ENCODE data around the gene SCG5.

SCG5 gene

GRCh38 chr15:32704395-32704981 lies 63.0 kb downstream of the SCG5 start:
- no peak overlapping the region for H3K4me2 ChIP-seq (ENCODE audit: low read depth, low read length, poor library complexity, severe bottlenecking)
- H3K4me3 ChIP-seq (ENCODE audit: low read length, poor library complexity, severe bottlenecking), result no peak overlapping the region
- no peaks in the 10 kb centered on the region for H3K36me3 ChIP-seq (ENCODE audit: insufficient read depth, low read length)
- H3K9me2 ChIP-seq (replicated peaks; ENCODE audit: low read depth, low read length), result no peaks in the 10 kb centered on the region
- no peaks in the 10 kb centered on the region for H3K27me3 ChIP-seq (ENCODE audit: insufficient read depth, low read length, poor library complexity, severe bottlenecking)
- no peaks in the 10 kb centered on the region for H4K20me1 ChIP-seq (ENCODE audit: insufficient read depth, low read length, poor library complexity, severe bottlenecking)
- no peak overlapping the region for H2AFZ ChIP-seq (ENCODE audit: low read length)
- H3K4me1 ChIP-seq (ENCODE audit: insufficient read depth, low read length, poor library complexity, severe bottlenecking), result peaks cover 5% of the 10 kb centered on the region
- H3F3A ChIP-seq (ENCODE audit: low read depth), result no peaks in the 10 kb centered on the region
- H3K9me3 ChIP-seq (ENCODE audit: insufficient read depth, low read depth, low read length), result no peaks in the 10 kb centered on the region
- no peak overlapping the region for H3K9ac ChIP-seq (ENCODE audit: low read depth, low read length, poor library complexity, severe bottlenecking)
- TF ChIP-seq, protein P1, sequence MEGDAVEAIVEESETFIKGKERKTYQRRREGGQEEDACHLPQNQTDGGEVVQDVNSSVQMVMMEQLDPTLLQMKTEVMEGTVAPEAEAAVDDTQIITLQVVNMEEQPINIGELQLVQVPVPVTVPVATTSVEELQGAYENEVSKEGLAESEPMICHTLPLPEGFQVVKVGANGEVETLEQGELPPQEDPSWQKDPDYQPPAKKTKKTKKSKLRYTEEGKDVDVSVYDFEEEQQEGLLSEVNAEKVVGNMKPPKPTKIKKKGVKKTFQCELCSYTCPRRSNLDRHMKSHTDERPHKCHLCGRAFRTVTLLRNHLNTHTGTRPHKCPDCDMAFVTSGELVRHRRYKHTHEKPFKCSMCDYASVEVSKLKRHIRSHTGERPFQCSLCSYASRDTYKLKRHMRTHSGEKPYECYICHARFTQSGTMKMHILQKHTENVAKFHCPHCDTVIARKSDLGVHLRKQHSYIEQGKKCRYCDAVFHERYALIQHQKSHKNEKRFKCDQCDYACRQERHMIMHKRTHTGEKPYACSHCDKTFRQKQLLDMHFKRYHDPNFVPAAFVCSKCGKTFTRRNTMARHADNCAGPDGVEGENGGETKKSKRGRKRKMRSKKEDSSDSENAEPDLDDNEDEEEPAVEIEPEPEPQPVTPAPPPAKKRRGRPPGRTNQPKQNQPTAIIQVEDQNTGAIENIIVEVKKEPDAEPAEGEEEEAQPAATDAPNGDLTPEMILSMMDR (conservative IDR thresholded peaks at IDR 0.05; ENCODE audit: low read length), result no peak
- TF ChIP-seq EZH2phosphoT487 (IDR thresholded peaks at IDR 0.05; ENCODE audit: borderline replicate concordance), result no peak
- H3K79me2 ChIP-seq (ENCODE audit: insufficient read depth, low read length), result no peaks in the 10 kb centered on the region

GRCh38 chr15:32705446-32705845 lies 63.9 kb downstream of the SCG5 start:
- Histone ChIP-seq H3K4me1 (ENCODE audit: insufficient read depth, low read length, poor library complexity, severe bottlenecking) (peaks cover 5% of the 10 kb centered on the region), H3K36me3 (ENCODE audit: insufficient read depth, low read length) (no peaks in the 10 kb centered on the region), H3K4me2 (ENCODE audit: low read depth, low read length, poor library complexity, severe bottlenecking) (no peak overlapping the region), H3K4me3 (ENCODE audit: low read length, poor library complexity, severe bottlenecking) (no peak overlapping the region), H3F3A (ENCODE audit: low read depth) (no peaks in the 10 kb centered on the region), H3K79me2 (ENCODE audit: insufficient read depth, low read length) (no peaks in the 10 kb centered on the region), H3K9me2 (replicated peaks; ENCODE audit: low read depth, low read length) (no peaks in the 10 kb centered on the region), H4K20me1 (ENCODE audit: insufficient read depth, low read length, poor library complexity, severe bottlenecking) (no peaks in the 10 kb centered on the region), H3K9me3 (ENCODE audit: insufficient read depth, low read depth, low read length) (no peaks in the 10 kb centered on the region), H2AFZ (ENCODE audit: low read length) (no peak overlapping the region), H3K27me3 (ENCODE audit: insufficient read depth, low read length, poor library complexity, severe bottlenecking) (no peaks in the 10 kb centered on the region), H3K9ac (ENCODE audit: low read depth, low read length, poor library complexity, severe bottlenecking) (no peak overlapping the region)
- no peak for TF ChIP-seq EZH2phosphoT487 (IDR thresholded peaks at IDR 0.05; ENCODE audit: borderline replicate concordance)
- TF ChIP-seq, protein P1 (conservative IDR thresholded peaks at IDR 0.05; ENCODE audit: low read length), result no peak

- Histone ChIP-seq H2AFZ (ENCODE audit: low read length) (no peak overlapping the region), H3K27me3 (ENCODE audit: insufficient read depth, low read length, poor library complexity, severe bottlenecking) (no peaks in the 10 kb centered on the region), H3K4me1 (ENCODE audit: insufficient read depth, low read length, poor library complexity, severe bottlenecking) (peaks cover 5% of the 10 kb centered on the region), H3K9ac (ENCODE audit: low read depth, low read length, poor library complexity, severe bottlenecking) (no peak overlapping the region), H3K4me3 (ENCODE audit: low read length, poor library complexity, severe bottlenecking) (no peak overlapping the region), H3K79me2 (ENCODE audit: insufficient read depth, low read length) (no peaks in the 10 kb centered on the region), H3K9me3 (ENCODE audit: insufficient read depth, low read depth, low read length) (no peaks in the 10 kb centered on the region), H3K9me2 (replicated peaks; ENCODE audit: low read depth, low read length) (no peaks in the 10 kb centered on the region), H3K36me3 (ENCODE audit: insufficient read depth, low read length) (no peaks in the 10 kb centered on the region), H3F3A (ENCODE audit: low read depth) (no peaks in the 10 kb centered on the region), H4K20me1 (ENCODE audit: insufficient read depth, low read length, poor library complexity, severe bottlenecking) (no peaks in the 10 kb centered on the region), H3K4me2 (ENCODE audit: low read depth, low read length, poor library complexity, severe bottlenecking) (no peak overlapping the region)
- no peak for TF ChIP-seq EZH2phosphoT487 (IDR thresholded peaks at IDR 0.05; ENCODE audit: borderline replicate concordance)
Measured at GRCh38 chr15:32706704-32707103, 65.2 kb downstream of the SCG5 start.

- H3K4me3 ChIP-seq (ENCODE audit: low read length, poor library complexity, severe bottlenecking), result no peak overlapping the region
- TF ChIP-seq EZH2phosphoT487 (IDR thresholded peaks at IDR 0.05; ENCODE audit: borderline replicate concordance), result no peak
- TF ChIP-seq, protein P1 (conservative IDR thresholded peaks at IDR 0.05; ENCODE audit: low read length), result no peak
- H3K36me3 ChIP-seq (ENCODE audit: insufficient read depth, low read length), result no peaks in the 10 kb centered on the region
- peaks cover 5% of the 10 kb centered on the region for H3K4me1 ChIP-seq (ENCODE audit: insufficient read depth, low read length, poor library complexity, severe bottlenecking)
- H3K79me2 ChIP-seq (ENCODE audit: insufficient read depth, low read length), result no peaks in the 10 kb centered on the region
- H3F3A ChIP-seq (ENCODE audit: low read depth), result no peaks in the 10 kb centered on the region
- H3K9me2 ChIP-seq (replicated peaks; ENCODE audit: low read depth, low read length), result no peaks in the 10 kb centered on the region
- no peak overlapping the region for H2AFZ ChIP-seq (ENCODE audit: low read length)
- no peaks in the 10 kb centered on the region for H4K20me1 ChIP-seq (ENCODE audit: insufficient read depth, low read length, poor library complexity, severe bottlenecking)
- H3K9me3 ChIP-seq (ENCODE audit: insufficient read depth, low read depth, low read length), result no peaks in the 10 kb centered on the region
- no peak overlapping the region for H3K4me2 ChIP-seq (ENCODE audit: low read depth, low read length, poor library complexity, severe bottlenecking)
- no peaks in the 10 kb centered on the region for H3K27me3 ChIP-seq (ENCODE audit: insufficient read depth, low read length, poor library complexity, severe bottlenecking)
- H3K9ac ChIP-seq (ENCODE audit: low read depth, low read length, poor library complexity, severe bottlenecking), result no peak overlapping the region
Measured at GRCh38 chr15:32707436-32707835, 65.9 kb downstream of the SCG5 start.
